SK-N-MC (cell line): ENCODE data around the gene TRIM5.

Source experiments
- EZH2 ChIP-seq: fragments of 200-600 bp; sonication (generic); IDR thresholded peaks from one replicate; pipeline ENCODE4 v1.6.1; 2017; ENCODE audit warnings: antibody characterized with exemption
- FOXP2 ChIP-seq: optimal IDR thresholded peaks from 2 replicates; pipeline ENCODE3; 2011; ENCODE audit warnings: mild to moderate bottlenecking, moderate library complexity; ENCODE audit not compliant: insufficient read depth; ENCODE audit errors: extremely low read length, control extremely low read depth
- POLR2AphosphoS5 ChIP-seq: IDR thresholded peaks from 2 replicates; pipeline ENCODE4 v1.6.1; 2012; ENCODE audit warnings: mild to moderate bottlenecking, low read depth, low read length, borderline replicate concordance

GRCh38 chr11:5701055-5701577 lies 16.2 kb upstream of the TRIM5 start:
- TF ChIP-seq EZH2: no peak
- no peak for TF ChIP-seq POLR2AphosphoS5
- TF ChIP-seq FOXP2: no peak
